ENCODE results near the gene CTNNA3.

CTNNA3 gene

DNA sequence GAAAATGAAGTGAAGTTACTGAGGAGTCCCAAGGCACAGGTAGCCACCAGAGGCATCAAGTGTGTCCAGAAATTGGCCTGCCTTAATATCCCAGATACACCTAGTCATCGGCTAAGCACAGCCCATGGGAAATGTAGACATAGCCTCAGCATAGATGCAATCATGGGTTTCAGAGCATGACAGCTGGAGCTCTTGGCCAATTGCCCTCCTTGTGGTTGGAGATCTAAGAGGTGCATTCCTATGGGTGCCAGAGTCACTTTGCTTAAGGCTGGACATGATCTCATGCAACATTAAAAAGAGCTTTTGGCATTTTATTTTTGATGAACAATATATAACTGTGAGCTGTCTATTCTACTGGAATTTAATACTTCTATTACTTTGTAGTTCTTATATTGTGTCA lies 1528.2 kb downstream of the CTNNA3 start:
- no peak for DNase-seq

DNA sequence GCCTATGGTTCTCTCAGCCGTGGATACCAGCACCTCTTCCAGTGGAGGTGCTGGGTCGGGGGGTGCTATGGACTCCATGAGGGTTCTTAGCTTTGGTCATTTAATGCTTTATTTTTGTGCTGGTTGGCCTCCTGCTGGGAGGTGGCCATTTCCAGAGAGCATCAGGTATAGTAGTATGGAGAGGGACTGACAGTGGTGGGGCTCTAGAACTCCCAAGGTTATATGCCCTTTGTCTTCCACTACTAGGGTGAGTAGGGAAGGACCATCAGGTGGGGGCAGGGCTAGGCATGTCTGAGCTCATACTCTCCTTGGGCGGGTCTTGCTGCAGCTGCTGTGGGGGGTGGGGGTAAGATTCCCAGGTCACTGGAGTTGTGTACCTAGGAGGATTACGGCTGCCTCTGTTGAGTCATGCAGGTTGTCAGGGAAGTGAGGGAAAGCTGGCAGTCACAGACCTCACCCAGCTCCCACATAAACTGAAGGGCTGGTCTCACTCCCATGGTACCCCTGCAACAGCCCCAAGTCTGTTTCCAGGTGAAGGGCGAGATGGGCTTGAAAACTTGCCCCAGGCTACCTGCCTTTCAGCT lies 1533.3 kb downstream of the CTNNA3 start:
- no peak for DNase-seq

DNA sequence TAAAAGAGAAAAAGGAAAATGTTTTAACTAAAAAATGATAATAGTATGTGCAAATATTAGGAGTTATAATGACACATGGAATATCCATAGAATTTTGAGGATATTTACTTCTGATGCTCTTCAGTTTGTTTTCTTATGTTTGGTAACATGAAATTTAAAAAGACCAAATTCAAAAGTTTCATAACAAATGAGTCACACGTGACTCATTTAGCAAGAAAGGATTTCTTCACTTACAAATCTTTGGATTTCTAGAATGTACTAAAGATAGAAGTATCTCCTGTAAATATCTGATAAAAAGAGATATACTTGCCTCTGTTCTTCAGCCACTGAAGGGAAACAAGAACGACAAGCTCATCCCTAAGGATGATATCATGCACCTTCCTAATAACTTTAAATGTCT lies 1544.6 kb downstream of the CTNNA3 start:
- no peak for DNase-seq

DNA sequence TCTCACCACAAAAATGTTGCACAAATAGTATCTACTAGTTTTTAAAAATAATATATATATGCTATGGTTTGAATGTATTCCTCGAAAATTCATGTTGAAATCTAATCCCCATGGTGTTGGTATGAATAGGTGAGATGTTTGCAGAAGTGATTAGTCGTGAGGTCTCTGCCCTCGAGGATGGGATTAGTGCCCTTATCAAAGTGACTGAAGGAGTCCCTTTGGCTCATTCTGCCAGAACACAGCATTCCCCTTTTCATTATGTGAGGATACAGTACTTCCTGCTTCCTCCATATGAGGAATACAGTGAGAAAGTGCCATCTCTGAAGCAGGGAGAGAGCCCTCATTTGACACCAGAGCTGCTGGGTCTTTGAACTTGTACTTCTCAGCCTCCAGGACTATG lies 1547.7 kb downstream of the CTNNA3 start:
- no peak for DNase-seq

DNA sequence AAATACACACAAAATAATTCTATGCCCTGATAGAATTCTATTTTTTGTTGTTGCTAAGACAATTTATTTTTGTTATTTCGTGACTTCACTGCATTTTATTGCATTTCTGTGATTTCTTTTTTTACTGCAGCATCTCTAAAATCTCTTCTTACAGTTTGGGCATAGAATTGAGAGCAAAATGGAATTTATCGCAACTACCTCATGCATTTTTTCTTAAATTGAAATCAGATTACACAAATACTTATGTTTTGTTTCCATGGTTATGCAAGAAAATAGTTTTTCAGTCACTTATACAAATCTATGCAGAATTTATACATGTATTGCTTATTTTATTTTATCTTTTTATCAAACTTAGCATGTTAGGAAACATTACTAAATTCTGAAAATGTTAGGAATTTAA lies 1552.0 kb downstream of the CTNNA3 start:
- no peak for DNase-seq

DNA sequence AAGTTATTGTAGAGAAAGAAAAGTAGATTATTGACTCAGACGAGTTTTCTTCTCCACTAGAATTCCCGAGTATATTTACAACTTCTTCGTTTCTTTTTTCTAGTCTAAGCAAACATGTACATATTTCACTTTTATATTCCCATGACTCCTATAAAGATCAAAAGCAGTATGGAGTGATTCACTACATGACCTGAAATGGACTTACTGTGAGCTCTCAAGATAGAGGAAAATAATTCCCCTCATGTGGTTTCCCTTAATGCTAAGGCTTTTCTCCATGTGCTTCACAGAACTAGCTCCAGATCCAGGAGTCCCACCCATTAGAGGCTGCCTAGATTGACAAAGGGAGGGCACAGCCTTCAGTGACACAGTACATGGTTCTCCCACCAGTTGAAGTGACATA lies 1593.2 kb downstream of the CTNNA3 start:
- DNase-seq, result no peak

DNA sequence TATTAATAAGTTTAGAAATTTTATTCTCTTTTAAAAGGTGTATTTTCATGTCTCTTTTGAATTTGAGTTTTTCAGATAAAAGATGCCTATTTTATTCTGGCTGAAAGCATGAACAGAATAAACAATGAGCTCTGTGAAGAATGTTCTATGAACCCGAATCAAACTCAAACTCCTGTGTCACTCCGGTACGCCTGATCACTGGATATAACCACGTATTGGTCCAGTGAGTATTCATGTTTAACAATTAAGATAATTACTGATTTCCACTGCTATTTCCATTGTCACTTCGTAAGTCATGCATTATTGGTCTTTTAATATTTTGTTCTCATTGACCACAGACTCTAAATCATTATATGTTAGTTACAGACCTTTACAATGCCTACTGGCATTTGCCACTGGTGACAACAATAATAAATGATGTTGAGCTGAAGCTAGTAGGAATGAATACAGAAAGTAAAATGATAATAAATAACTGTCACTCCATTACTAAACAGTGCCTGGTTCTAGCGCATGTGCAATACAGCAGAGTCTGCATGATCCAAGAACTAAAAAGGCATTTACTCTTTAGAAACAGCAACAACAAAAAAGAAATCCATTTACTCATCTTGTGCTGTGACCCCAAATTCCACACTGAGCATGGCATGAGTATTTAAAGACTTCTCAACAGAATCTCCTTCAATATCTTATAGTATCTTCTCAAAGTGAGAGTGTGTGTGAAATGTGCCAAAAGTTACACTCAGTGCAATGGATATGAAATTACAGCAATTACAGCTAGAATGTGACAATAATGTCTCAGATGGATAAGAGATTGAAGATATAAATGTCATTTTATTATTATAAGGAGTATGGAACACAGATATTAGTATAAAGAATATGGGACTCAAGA lies 1597.2 kb downstream of the CTNNA3 start:
- no peak for DNase-seq

DNA sequence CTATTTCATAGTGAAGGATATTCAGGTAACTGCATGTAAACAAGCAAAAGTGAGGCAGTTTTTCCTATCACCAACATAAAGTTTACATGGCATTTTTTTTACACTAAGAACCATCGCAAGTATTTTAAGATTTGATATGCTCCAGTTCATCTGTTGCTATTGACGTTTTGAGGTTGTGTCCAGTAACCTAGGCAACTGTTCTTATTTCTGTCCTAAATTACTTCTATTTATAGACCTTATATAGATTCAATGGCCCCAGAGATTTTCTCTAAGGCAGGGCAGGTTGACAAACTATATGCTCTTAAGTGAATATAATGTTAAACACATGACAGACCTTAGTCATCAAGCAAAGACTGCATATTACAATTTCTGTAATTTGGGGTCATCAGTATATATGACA lies 1600.4 kb downstream of the CTNNA3 start:
- DNase-seq, result no peak

DNA sequence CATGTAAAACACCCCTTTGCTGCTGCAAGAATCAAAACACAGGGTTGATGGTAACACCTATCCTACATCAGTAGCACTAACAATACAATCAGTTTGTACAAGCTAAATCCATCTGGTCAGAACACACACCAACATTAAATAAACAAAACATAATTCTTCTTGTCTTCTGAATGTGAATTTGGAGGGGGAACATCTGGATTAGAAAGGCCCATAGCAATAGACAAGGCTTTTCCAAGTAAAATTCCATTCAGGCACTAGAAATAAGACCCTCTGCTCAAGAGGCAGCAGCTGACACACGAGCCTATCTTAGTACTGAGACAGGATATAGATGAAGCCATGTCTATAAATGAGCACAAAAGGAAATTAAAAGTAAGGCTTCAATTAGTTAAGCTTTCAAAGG lies 1610.1 kb downstream of the CTNNA3 start:
- DNase-seq, result no peak

DNA sequence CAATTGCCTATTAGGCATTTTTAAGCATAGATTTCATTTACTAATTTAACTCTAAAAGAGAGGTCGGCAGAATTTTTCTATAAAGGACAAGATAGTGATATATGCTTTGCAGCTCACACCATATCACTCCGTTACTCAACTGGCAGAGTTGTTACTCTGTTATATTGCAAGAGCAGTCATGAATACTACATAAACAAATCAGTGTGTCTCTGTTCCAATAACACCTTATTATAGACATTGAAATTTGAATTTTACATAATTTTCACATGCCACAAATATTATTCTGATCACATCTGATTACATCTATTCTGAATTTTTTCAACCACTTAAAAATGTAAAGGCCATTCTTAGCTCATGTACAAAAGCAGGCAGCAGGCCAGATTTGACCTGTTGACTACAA lies 1624.1 kb downstream of the CTNNA3 start:
- DNase-seq, result no peak

DNA sequence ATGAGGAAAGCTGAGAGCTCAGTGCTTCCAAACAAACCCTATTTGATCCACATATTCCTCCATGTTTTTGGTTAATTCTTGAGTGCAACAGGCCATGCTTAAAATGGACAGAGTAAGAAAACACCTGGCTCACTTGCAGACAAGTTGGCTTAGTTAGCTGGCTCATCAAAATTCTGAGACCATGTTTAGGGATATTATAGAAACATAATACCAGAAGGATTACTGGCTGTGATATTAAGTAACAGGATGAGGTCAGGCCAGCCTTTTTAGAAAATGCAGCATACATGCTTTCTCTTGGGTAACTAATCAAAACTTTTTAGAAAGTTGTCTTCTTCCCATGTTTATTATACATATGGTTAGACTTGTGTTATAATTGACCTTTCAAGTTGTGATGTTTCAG lies 1637.4 kb downstream of the CTNNA3 start:
- no peak for DNase-seq

DNA sequence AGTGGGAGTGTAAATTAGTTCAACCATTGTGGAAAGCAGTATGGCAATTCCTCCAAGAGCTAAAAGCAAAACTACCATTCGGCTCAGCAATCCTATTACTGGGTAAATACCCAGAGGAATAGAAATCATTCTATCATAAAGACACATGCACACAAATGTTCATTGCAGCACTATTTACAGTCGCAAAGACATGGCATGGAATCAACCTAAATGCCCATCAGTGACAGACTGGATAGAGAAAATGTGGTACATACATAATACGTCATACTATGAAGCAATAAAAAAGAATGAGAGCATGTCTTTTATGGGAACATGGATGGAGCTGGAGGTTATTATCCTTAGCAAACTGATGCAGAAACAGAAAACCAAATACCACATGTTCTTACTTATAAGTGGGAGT lies 1646.7 kb downstream of the CTNNA3 start:
- DNase-seq, result no peak

DNA sequence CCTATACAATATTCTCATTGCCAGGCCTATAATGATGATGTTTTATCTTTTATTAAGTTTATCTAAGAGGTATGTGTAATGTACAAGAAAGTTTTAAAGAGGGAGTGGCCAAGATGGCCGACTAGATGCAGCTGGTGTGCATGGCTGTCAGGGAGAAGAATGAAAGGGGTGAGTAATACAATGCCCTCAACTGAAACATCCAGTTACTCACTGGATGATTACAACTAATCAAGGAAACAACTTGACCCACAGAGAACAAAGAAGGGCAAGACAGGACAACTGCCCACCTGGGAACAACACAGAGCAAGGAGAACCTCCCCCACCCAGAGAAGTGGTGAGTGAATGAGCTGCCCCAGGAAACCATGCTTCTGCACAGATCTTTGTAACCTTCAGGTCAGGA lies 1650.1 kb downstream of the CTNNA3 start:
- no peak for DNase-seq

DNA sequence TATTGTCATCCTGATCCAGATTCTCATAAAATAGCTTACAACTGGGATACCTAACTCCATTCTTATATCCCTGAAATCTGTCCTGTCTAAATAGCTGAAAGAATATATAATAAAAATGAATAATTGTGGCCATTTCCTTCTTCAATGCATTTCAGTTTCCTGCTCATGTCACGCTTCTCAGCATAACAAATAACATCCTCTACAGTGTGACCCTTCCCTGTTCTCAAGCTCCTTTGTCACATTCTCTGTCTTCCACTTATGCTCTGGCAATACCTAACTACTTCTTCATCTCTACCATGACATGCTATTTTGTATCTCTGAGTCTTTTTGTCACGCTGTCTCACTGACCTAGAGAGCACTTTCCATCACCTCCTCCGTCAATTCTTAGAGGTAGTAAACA lies 1654.2 kb downstream of the CTNNA3 start:
- DNase-seq, result no peak

DNA sequence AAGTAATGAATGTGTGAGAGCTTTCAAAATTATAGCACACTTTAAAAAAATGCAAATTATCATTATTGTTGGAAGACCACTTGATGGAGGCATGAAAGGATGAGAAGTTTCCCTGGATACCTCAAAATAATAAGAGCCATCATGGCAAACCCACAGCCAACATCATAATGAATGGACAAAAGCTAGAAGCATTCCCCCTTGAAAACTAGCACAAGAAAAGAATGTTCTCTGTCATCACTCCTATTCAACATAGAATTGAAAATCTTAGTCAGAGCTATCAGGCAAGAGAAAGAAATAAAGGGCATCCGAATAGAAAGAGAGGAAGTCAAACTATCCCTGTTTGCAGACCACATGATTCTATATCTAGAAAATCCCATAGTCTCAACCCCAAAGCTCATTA lies 1657.4 kb downstream of the CTNNA3 start:
- no peak for DNase-seq

DNA sequence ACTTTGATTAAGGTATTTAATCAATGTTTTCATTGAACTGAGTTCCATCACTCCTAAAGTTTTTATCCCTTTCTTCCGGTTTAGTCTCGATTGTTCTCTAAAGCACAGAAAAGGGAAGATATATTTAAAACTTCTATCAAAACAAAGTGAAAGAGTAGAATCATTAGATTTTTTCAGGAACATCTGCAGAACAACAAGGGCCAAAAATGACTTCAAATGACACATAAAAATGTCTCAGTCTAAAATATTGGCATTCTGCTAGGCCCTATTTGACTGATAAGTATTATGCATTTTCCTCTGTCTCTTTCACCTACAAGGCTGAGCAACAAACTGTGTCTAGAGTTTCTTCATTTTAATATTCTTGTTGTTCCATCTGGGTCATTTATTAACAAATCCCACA lies 1669.7 kb downstream of the CTNNA3 start:
- no peak for DNase-seq

DNA sequence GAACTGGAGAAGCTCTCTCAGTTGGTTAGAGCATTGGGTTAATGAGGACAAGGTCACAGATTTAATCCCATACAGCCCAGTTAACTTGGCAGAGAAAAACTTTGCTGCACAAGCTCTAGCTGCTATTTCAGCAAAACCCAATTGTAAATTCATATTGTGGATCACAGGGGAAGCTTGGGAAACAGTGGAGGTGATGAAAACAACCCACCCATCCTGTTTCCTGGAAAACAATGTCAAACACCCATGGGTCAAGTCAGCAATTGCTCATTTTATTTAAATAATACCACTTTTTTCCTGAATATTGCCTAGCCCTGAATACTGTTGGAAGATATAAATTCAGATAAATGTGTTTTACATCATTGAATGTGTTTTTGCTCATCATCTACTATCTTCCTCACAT lies 1670.8 kb downstream of the CTNNA3 start:
- no peak for DNase-seq

DNA sequence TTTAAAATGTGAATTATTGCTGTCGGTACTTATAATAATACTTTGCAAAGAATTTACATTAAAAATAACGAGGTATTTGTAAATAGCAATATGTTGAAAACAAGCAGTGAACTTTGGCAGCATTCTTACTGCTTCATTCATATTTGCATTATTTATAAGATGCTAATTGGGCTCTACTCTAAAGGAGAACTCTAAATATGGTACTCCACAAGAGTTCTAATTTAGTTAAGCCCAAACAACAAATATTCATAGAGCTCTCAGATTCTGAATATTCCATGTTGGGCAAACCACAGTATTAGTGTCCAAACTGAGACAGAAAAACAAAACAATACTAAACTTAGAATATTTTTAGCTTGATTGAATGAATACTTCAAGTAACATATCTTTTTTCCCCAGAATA lies 1674.6 kb downstream of the CTNNA3 start:
- DNase-seq, result no peak

DNA sequence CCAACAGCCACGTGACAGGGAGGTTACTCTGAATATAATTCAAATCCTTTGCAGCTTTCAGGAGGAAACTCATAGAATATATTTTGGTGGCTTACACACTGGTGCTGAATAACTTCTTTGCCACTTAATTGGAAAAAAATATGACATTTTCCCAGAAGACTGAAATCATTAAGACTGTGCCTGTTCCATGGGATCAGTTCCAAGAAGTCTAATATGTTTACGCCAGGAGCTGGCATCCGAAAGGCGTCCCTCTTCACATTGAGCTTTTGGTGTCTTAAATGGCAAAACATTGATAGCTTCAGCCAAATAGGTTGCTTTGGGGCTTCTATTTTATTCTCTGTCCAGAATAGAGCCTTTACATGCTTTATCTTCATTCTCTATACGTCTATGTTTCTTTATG lies 1687.8 kb downstream of the CTNNA3 start:
- DNase-seq, result no peak

DNA sequence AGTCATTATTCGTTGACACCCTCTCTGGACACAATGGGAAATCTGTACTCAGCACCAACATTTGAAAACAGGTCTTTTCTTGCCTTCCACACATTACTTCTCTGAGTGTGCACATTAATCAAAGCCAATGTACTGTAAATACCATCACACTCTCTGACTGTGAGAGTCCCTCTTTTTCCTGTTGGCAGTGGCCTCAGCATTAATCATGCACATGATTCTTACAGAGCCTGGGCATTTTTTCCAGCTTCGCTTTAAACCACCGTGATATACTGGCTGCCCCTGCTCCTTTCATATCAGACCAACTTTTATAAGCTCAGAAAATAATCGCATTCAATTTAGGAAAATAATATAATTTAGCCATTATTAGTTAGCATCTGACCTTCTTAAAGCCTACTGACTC lies 1689.6 kb downstream of the CTNNA3 start:
- no peak for DNase-seq

DNA sequence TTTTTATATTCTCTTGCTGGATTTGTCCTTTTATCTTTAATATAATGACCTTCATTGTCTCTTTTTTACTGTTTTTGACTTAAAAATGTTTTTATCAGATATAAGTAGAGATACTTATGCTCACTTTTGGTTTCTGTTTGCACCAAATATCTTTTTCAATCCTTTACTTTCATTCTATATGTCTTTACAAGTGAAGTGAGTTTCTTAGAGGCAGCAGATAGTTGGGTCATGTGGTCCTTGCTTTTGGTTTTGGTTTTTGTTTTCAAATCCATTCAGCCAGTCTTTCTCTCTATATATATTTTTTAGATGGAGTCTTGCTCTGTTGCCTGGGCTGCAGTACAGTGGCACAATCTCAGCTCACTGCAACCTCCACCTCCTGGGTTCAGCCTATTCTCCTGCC lies 1702.5 kb downstream of the CTNNA3 start:
- no peak for DNase-seq

DNA sequence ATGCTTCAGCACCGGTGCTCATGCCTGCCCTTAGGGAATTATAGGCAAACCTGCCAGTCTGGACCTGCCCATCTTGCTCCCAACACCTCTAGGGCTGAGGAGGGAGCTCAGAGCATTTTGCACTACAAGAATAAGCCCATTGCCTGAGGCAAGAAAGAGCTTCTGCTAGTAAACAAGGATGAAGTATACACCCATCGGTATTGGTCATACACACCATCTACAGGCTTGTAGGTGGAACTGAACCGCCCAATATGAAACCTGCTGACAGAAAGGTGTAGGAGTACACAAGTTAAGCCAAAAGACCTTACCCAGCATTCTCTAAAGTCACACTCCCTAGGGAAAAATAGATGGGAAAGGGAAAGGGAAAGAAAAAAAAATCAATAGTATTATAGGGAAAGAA lies 1727.1 kb downstream of the CTNNA3 start:
- no peak for DNase-seq

DNA sequence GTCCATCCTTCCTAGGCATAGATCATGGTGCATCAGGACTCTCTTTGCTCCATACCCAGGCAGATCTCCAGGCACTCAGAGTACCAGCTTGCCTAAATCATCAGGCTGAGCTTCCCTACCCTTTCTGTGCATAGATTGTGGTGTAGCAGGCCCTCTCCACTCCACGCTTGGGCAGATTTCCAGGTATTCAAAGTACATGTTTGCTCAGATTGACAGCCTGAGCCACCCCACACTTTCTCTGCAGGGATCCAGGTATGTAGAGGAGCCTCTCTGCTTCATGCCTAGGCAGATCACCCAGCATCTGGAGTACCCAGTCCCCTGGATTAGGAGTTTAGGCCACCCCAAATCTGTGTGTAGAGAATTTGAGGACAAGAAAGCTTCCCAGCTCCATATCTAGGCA lies 1727.6 kb downstream of the CTNNA3 start:
- no peak for DNase-seq
